ENCODE results near the gene DMWD. TPM values are rescaled to one million over a fixed set of nuclear protein-coding genes. Genes with fewer than 3 reads are reported as not detected.

Gene DMWD
- 36.3 TPM for polyA plus RNA-seq (2013, experiment 1 of 2)
- 35.8 TPM for polyA plus RNA-seq (2013, experiment 2 of 2)

- peak within 1 kb of the TSS; percentile 91 to 99 for H3K4me3 ChIP-seq (ENCODE audit: low read length in 2 of 2)
- H3K18ac ChIP-seq (ENCODE audit: low read length), result peak within 1 kb of the TSS; percentile 97
- H3K14ac ChIP-seq (ENCODE audit: low read length), result peak within 1 kb of the TSS; percentile 89
- H3K23ac ChIP-seq (ENCODE audit: low read depth, low read length, poor library complexity), result peak within 1 kb of the TSS; percentile 73
- DNase-seq (ENCODE audit: low spot score), result peak; percentile 100
- no peaks in the 10 kb centered on the region for H3K27me3 ChIP-seq (ENCODE audit: control insufficient read depth in 3 of 3, insufficient read depth in 3 of 3, low read depth in 1 of 3, low read length in 3 of 3)
- no peaks in the 10 kb centered on the region for H3K9me3 ChIP-seq (replicated peaks in 1 of 2; ENCODE audit: control insufficient read depth in 2 of 2, insufficient read depth in 1 of 2, low read depth in 1 of 2, low read length in 2 of 2)
- peak within 1 kb of the TSS; percentile 90 for H2AFZ ChIP-seq (ENCODE audit: low read length)
- peak within 1 kb of the TSS; percentile 22 for H2BK12ac ChIP-seq (ENCODE audit: low read length)
- peaks cover 19% of the 10 kb centered on the region for H3K79me1 ChIP-seq (ENCODE audit: low read depth, low read length)
- no peak within 1 kb of the TSS for H3K4ac ChIP-seq (ENCODE audit: low read length)
- H3K4me2 ChIP-seq (ENCODE audit: insufficient read depth, low read length, poor library complexity, severe bottlenecking), result peak within 1 kb of the TSS; percentile 99
- H3K4me1 ChIP-seq (ENCODE audit: control insufficient read depth in 2 of 2, insufficient read depth in 1 of 2, low read depth in 1 of 2, low read length in 2 of 2), result peaks cover 14 to 16% of the 10 kb centered on the region in 2 donors
- H4K8ac ChIP-seq (ENCODE audit: low read depth, low read length), result peak within 1 kb of the TSS; percentile 43
- H2BK15ac ChIP-seq (ENCODE audit: low read length), result no peak within 1 kb of the TSS
- peak within 1 kb of the TSS; percentile 7 for H4K91ac ChIP-seq (ENCODE audit: low read depth, low read length, poor library complexity)
- H3K27ac ChIP-seq (replicated peaks; ENCODE audit: low read length), result peak within 1 kb of the TSS; percentile 10
- peak within 1 kb of the TSS; percentile 98 for H2BK5ac ChIP-seq (ENCODE audit: low read length)
- peak within 1 kb of the TSS; percentile 95 for H2AK5ac ChIP-seq (ENCODE audit: low read depth, low read length)
- peak within 1 kb of the TSS; percentile 99 for H3K9ac ChIP-seq (ENCODE audit: low read depth, low read length, poor library complexity)
- no peak within 1 kb of the TSS for H2BK120ac ChIP-seq (ENCODE audit: low read depth, low read length)
- no CpG with 5 or more reads among the region's 86 CpGs for WGBS, 2 donors (ENCODE audit: extremely low coverage in 2 of 2, insufficient read length in 2 of 2, insufficient replicate concordance in 1 of 2)
- H3K36me3 ChIP-seq (replicated peaks in 1 of 2; ENCODE audit: control insufficient read depth in 2 of 2, insufficient read depth in 2 of 2, low read length in 2 of 2), result peaks cover 22 to 33% of the 10 kb centered on the region in 2 donors
Measured at GRCh38 chr19:45792470-45793177, at the start of gene DMWD. DMWD (minus strand) TSS chr19:45792845; CDS start chr19:45792756, 89 bp downstream.

DNA sequence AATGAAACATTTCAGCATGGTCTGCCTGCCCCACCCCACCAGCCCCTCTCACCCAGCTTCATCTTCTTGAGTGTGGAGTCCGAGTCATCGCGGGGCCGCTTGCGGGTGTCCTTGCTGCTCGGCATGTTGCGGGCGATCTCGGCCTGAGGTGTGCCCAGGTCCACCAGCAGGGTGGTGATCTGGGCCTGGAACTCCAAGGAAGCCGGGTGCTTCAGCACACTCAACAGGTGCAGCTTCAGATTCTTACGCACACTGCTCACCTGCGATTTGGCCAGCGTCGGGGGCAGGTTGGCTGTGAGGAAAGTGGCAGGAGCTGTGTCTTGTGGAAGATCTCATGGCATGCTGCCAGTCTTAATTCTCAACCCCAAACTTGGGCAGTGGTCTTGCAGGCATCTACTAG, 49.6 kb upstream of the DMWD start:
- Histone ChIP-seq H4K8ac (ENCODE audit: low read depth, low read length) (no peak overlapping the region), H2BK15ac (ENCODE audit: low read length) (no peak overlapping the region), H2AK5ac (ENCODE audit: low read depth, low read length) (no peak overlapping the region), H4K91ac (ENCODE audit: low read depth, low read length, poor library complexity) (peak overlapping the region; percentile 64), H3K27me3 (ENCODE audit: control insufficient read depth in 3 of 3, insufficient read depth in 3 of 3, low read depth in 1 of 3, low read length in 3 of 3) (no peaks in the 10 kb centered on the region), H3K4me1 (ENCODE audit: control insufficient read depth in 2 of 2, insufficient read depth in 1 of 2, low read depth in 1 of 2, low read length in 2 of 2) (no peaks in the 10 kb centered on the region), H3K14ac (ENCODE audit: low read length) (no peak overlapping the region), H2AFZ (ENCODE audit: low read length) (no peak overlapping the region), H3K79me1 (ENCODE audit: low read depth, low read length) (peaks cover 3% of the 10 kb centered on the region), H3K23ac (ENCODE audit: low read depth, low read length, poor library complexity) (no peak overlapping the region), H3K9me3 (replicated peaks in 1 of 2; ENCODE audit: control insufficient read depth in 2 of 2, insufficient read depth in 1 of 2, low read depth in 1 of 2, low read length in 2 of 2) (peaks cover 7 to 12% of the 10 kb centered on the region in 2 donors), H2BK12ac (ENCODE audit: low read length) (no peak overlapping the region), H3K27ac (replicated peaks; ENCODE audit: low read length) (no peak overlapping the region), H3K4ac (ENCODE audit: low read length) (no peak overlapping the region), H3K18ac (ENCODE audit: low read length) (no peak overlapping the region), H3K4me3 (ENCODE audit: low read length in 2 of 2) (peak overlapping the region in 1 of 2 donors; percentile 22), H3K9ac (ENCODE audit: low read depth, low read length, poor library complexity) (peak overlapping the region; percentile 21), H2BK5ac (ENCODE audit: low read length) (peak overlapping the region; percentile 82), H3K4me2 (ENCODE audit: insufficient read depth, low read length, poor library complexity, severe bottlenecking) (no peak overlapping the region), H3K36me3 (replicated peaks in 1 of 2; ENCODE audit: control insufficient read depth in 2 of 2, insufficient read depth in 2 of 2, low read length in 2 of 2) (peaks cover 51 to 96% of the 10 kb centered on the region in 2 donors), H2BK120ac (ENCODE audit: low read depth, low read length) (no peak overlapping the region)
- DNase-seq (ENCODE audit: low spot score), result no peak
- no CpG with 5 or more reads among the region's 14 CpGs for WGBS, 2 donors (ENCODE audit: extremely low coverage in 2 of 2, insufficient read length in 2 of 2, insufficient replicate concordance in 1 of 2)

- no peak for DNase-seq (ENCODE audit: low spot score)
- H3K18ac ChIP-seq (ENCODE audit: low read length), result no peak overlapping the region
- H3K4me1 ChIP-seq (ENCODE audit: control insufficient read depth in 2 of 2, insufficient read depth in 1 of 2, low read depth in 1 of 2, low read length in 2 of 2), result no peaks in the 10 kb centered on the region
- H4K91ac ChIP-seq (ENCODE audit: low read depth, low read length, poor library complexity), result no peak overlapping the region
- H2AK5ac ChIP-seq (ENCODE audit: low read depth, low read length), result no peak overlapping the region
- H3K4me2 ChIP-seq (ENCODE audit: insufficient read depth, low read length, poor library complexity, severe bottlenecking), result no peak overlapping the region
- no peak overlapping the region for H3K4ac ChIP-seq (ENCODE audit: low read length)
- peaks cover 50 to 95% of the 10 kb centered on the region in 2 donors for H3K36me3 ChIP-seq (replicated peaks in 1 of 2; ENCODE audit: control insufficient read depth in 2 of 2, insufficient read depth in 2 of 2, low read length in 2 of 2)
- no peak overlapping the region for H2BK15ac ChIP-seq (ENCODE audit: low read length)
- H3K79me1 ChIP-seq (ENCODE audit: low read depth, low read length), result peaks cover 2% of the 10 kb centered on the region
- no peak overlapping the region for H3K27ac ChIP-seq (replicated peaks; ENCODE audit: low read length)
- no peak overlapping the region for H3K23ac ChIP-seq (ENCODE audit: low read depth, low read length, poor library complexity)
- no peak overlapping the region for H2BK120ac ChIP-seq (ENCODE audit: low read depth, low read length)
- no CpG with 5 or more reads among the region's 7 CpGs for WGBS, 2 donors (ENCODE audit: extremely low coverage in 2 of 2, insufficient read length in 2 of 2, insufficient replicate concordance in 1 of 2)
- H3K9ac ChIP-seq (ENCODE audit: low read depth, low read length, poor library complexity), result no peak overlapping the region
- H3K14ac ChIP-seq (ENCODE audit: low read length), result no peak overlapping the region
- peak overlapping the region in 1 of 2 donors; percentile 48 for H3K4me3 ChIP-seq (ENCODE audit: low read length in 2 of 2)
- H2BK12ac ChIP-seq (ENCODE audit: low read length), result no peak overlapping the region
- no peaks in the 10 kb centered on the region for H3K27me3 ChIP-seq (ENCODE audit: control insufficient read depth in 3 of 3, insufficient read depth in 3 of 3, low read depth in 1 of 3, low read length in 3 of 3)
- H4K8ac ChIP-seq (ENCODE audit: low read depth, low read length), result no peak overlapping the region
- no peak overlapping the region for H2BK5ac ChIP-seq (ENCODE audit: low read length)
- no peak overlapping the region for H2AFZ ChIP-seq (ENCODE audit: low read length)
- peaks cover 5 to 12% of the 10 kb centered on the region in 2 donors for H3K9me3 ChIP-seq (replicated peaks in 1 of 2; ENCODE audit: control insufficient read depth in 2 of 2, insufficient read depth in 1 of 2, low read depth in 1 of 2, low read length in 2 of 2)
Measured at GRCh38 chr19:45834970-45835369, 42.3 kb upstream of the DMWD start.

- Histone ChIP-seq H3K9ac (ENCODE audit: low read depth, low read length, poor library complexity) (no peak overlapping the region), H2AFZ (ENCODE audit: low read length) (no peak overlapping the region), H4K8ac (ENCODE audit: low read depth, low read length) (no peak overlapping the region), H3K27me3 (ENCODE audit: control insufficient read depth in 3 of 3, insufficient read depth in 3 of 3, low read depth in 1 of 3, low read length in 3 of 3) (no peaks in the 10 kb centered on the region), H3K4me1 (ENCODE audit: control insufficient read depth in 2 of 2, insufficient read depth in 1 of 2, low read depth in 1 of 2, low read length in 2 of 2) (no peaks in the 10 kb centered on the region), H2BK120ac (ENCODE audit: low read depth, low read length) (no peak overlapping the region), H4K91ac (ENCODE audit: low read depth, low read length, poor library complexity) (no peak overlapping the region), H3K18ac (ENCODE audit: low read length) (no peak overlapping the region), H2BK15ac (ENCODE audit: low read length) (no peak overlapping the region), H2BK5ac (ENCODE audit: low read length) (no peak overlapping the region), H3K9me3 (replicated peaks in 1 of 2; ENCODE audit: control insufficient read depth in 2 of 2, insufficient read depth in 1 of 2, low read depth in 1 of 2, low read length in 2 of 2) (peaks cover 0 to 2% of the 10 kb centered on the region in 2 donors), H3K27ac (replicated peaks; ENCODE audit: low read length) (no peak overlapping the region), H3K23ac (ENCODE audit: low read depth, low read length, poor library complexity) (no peak overlapping the region), H3K79me1 (ENCODE audit: low read depth, low read length) (peaks cover 2% of the 10 kb centered on the region), H3K36me3 (replicated peaks in 1 of 2; ENCODE audit: control insufficient read depth in 2 of 2, insufficient read depth in 2 of 2, low read length in 2 of 2) (peaks cover 70 to 96% of the 10 kb centered on the region in 2 donors), H3K14ac (ENCODE audit: low read length) (no peak overlapping the region), H3K4me3 (ENCODE audit: low read length in 2 of 2) (peak overlapping the region in 1 of 2 donors; percentile 52), H3K4me2 (ENCODE audit: insufficient read depth, low read length, poor library complexity, severe bottlenecking) (no peak overlapping the region), H2AK5ac (ENCODE audit: low read depth, low read length) (no peak overlapping the region), H2BK12ac (ENCODE audit: low read length) (no peak overlapping the region), H3K4ac (ENCODE audit: low read length) (no peak overlapping the region)
- DNase-seq (ENCODE audit: low spot score), result no peak
- WGBS, 2 donors (ENCODE audit: extremely low coverage in 2 of 2, insufficient read length in 2 of 2, insufficient replicate concordance in 1 of 2), result no CpG with 5 or more reads among the region's 16 CpGs
Measured at GRCh38 chr19:45828945-45829344, 36.3 kb upstream of the DMWD start.

Measured in neuronal stem cell (in vitro differentiated cells).